Loucy (cell line): ENCODE results near the gene SLC22A8.

ENCODE experiments used
- H2AFZ ChIP-seq: fragments of 200-600 bp; sonication (generic); 2 replicates; pipeline ENCODE4 v1.6.0; 2016; ENCODE audit warnings: antibody characterized with exemption, mild to moderate bottlenecking, low read length, moderate library complexity
- H3F3A ChIP-seq: fragments of 200-600 bp; 2 replicates; pipeline ENCODE4 v1.6.0; 2016; ENCODE audit warnings: antibody characterized with exemption, low read depth, mild to moderate bottlenecking
- H3K27me3 ChIP-seq: fragments of 200-600 bp; sonication (generic); 2 replicates; pipeline ENCODE4 v1.6.1; 2014; ENCODE audit warnings: low read length, mild to moderate bottlenecking; ENCODE audit not compliant: insufficient read depth, poor library complexity, severe bottlenecking
- H3K36me3 ChIP-seq: fragments of 200-600 bp; sonication (generic); 2 replicates; pipeline ENCODE4 v1.6.1; 2016; ENCODE audit warnings: low read length; ENCODE audit not compliant: insufficient read depth
- H3K4me1 ChIP-seq: fragments of 200-600 bp; sonication (generic); 2 replicates; pipeline ENCODE4 v1.5.1; 2014; ENCODE audit warnings: low read length, mild to moderate bottlenecking; ENCODE audit not compliant: insufficient read depth, poor library complexity, severe bottlenecking
- H3K4me2 ChIP-seq: fragments of 200-600 bp; sonication (generic); 2 replicates; pipeline ENCODE4 v1.6.0; 2014; ENCODE audit warnings: antibody characterized with exemption, low read length, low read depth, mild to moderate bottlenecking; ENCODE audit not compliant: poor library complexity, severe bottlenecking
- H3K4me3 ChIP-seq: fragments of 200-600 bp; sonication (generic); 2 replicates; pipeline ENCODE4 v1.5.1; 2014; ENCODE audit warnings: low read length, mild to moderate bottlenecking, mixed read lengths; ENCODE audit not compliant: poor library complexity, severe bottlenecking
- H3K79me2 ChIP-seq: fragments of 200-600 bp; sonication (generic); 2 replicates; pipeline ENCODE4 v1.6.1; 2014; ENCODE audit warnings: low read length; ENCODE audit not compliant: insufficient read depth
- H3K9ac ChIP-seq: fragments of 200-600 bp; sonication (generic); 2 replicates; pipeline ENCODE4 v1.6.0; 2014; ENCODE audit warnings: mild to moderate bottlenecking, low read depth, low read length, moderate library complexity; ENCODE audit not compliant: poor library complexity, severe bottlenecking
- H3K9me2 ChIP-seq: fragments of 200-600 bp; sonication (generic); replicated peaks from 2 replicates; pipeline ENCODE4 v1.6.1; 2016; ENCODE audit warnings: low read depth, low read length, mixed read lengths
- H3K9me3 ChIP-seq: fragments of 200-600 bp; sonication (generic); 2 replicates; pipeline ENCODE4 v1.6.1; 2014; ENCODE audit warnings: mild to moderate bottlenecking, antibody characterized with exemption, low read length, low read depth; ENCODE audit not compliant: insufficient read depth
- H4K20me1 ChIP-seq: fragments of 200-600 bp; sonication (generic); 2 replicates; pipeline ENCODE4 v1.6.0; 2014; ENCODE audit warnings: antibody characterized with exemption, low read length, mild to moderate bottlenecking; ENCODE audit not compliant: insufficient read depth, poor library complexity, severe bottlenecking
- CTCF ChIP-seq: fragments of 200-600 bp; sonication (generic); conservative IDR thresholded peaks from 2 replicates; pipeline ENCODE4 v1.5.1; 2014; ENCODE audit warnings: mild to moderate bottlenecking, antibody characterized with exemption, low read length
- EZH2phosphoT487 ChIP-seq: fragments of 200-600 bp; IDR thresholded peaks from 2 replicates; pipeline ENCODE4 v1.6.1; 2018; ENCODE audit warnings: antibody characterized with exemption, mild to moderate bottlenecking, moderate library complexity, borderline replicate concordance

The SLC22A8 gene

GRCh38 chr11:62999649-63000048, 16.0 kb downstream of the SLC22A8 start:
- no peaks in the 10 kb centered on the region for H4K20me1 ChIP-seq
- no peaks in the 10 kb centered on the region for H3K4me1 ChIP-seq
- no peaks in the 10 kb centered on the region for H3K36me3 ChIP-seq
- H3K9me3 ChIP-seq, result no peaks in the 10 kb centered on the region
- no peaks in the 10 kb centered on the region for H3K9me2 ChIP-seq
- no peaks in the 10 kb centered on the region for H3F3A ChIP-seq
- no peak for TF ChIP-seq CTCF
- no peak for TF ChIP-seq EZH2phosphoT487
- no peaks in the 10 kb centered on the region for H3K27me3 ChIP-seq
- H2AFZ ChIP-seq, result no peak overlapping the region
- no peak overlapping the region for H3K9ac ChIP-seq
- H3K4me3 ChIP-seq, result no peak overlapping the region
- H3K4me2 ChIP-seq, result no peak overlapping the region
- H3K79me2 ChIP-seq, result no peaks in the 10 kb centered on the region

DNA sequence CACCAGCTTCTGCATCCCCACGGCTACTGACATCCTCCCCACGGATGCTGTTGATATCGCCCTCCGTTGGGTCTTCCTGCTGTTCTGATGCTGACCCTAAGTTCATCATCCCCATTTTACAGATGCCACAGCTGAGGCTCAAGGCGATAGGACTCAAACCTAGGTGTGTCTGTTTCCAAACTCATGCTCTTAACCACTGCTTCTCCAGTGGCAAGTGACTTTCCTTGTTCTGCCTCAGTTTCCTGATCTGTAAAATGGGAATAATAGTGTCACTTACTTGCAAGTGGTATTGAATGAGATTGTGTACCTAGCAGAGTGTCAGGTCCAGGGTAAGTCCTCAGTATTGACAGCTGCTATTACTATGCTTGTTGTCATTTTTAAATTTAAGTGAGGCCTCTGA, 16.5 kb downstream of the SLC22A8 start:
- Histone ChIP-seq H3K36me3 (no peaks in the 10 kb centered on the region), H3F3A (no peaks in the 10 kb centered on the region), H4K20me1 (no peaks in the 10 kb centered on the region), H3K9me2 (no peaks in the 10 kb centered on the region), H3K27me3 (no peaks in the 10 kb centered on the region), H3K79me2 (no peaks in the 10 kb centered on the region), H3K9me3 (no peaks in the 10 kb centered on the region), H3K4me3 (no peak overlapping the region), H2AFZ (no peak overlapping the region), H3K4me1 (no peaks in the 10 kb centered on the region), H3K9ac (no peak overlapping the region), H3K4me2 (no peak overlapping the region)
- TF ChIP-seq EZH2phosphoT487, result no peak
- no peak for TF ChIP-seq CTCF

DNA sequence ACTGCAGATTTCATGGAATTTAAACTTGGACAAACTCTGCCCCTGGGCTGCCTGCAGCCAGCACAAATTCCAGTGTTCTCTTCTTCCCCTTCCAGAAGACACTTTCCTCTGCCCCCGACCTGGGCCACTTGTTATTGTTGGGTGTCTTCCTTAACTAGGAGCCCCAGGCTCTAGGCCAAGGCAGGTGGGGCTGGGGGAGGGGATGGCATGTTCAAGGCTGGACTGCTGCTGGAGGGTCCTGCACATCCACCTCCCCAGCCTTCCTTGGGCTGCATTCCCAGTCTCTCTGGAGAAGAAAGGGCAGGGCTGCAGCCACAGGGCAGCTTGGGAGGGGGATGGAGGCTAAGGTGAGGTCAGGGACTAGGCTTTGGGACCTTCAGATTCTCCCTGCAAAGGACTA, 19.4 kb downstream of the SLC22A8 start:
- no peaks in the 10 kb centered on the region for H3K36me3 ChIP-seq
- H3K4me1 ChIP-seq, result no peaks in the 10 kb centered on the region
- no peak overlapping the region for H2AFZ ChIP-seq
- no peaks in the 10 kb centered on the region for H3K27me3 ChIP-seq
- no peaks in the 10 kb centered on the region for H4K20me1 ChIP-seq
- H3F3A ChIP-seq, result no peaks in the 10 kb centered on the region
- TF ChIP-seq EZH2phosphoT487, result no peak
- TF ChIP-seq CTCF, result no peak
- H3K9me2 ChIP-seq, result no peaks in the 10 kb centered on the region
- no peaks in the 10 kb centered on the region for H3K79me2 ChIP-seq
- no peak overlapping the region for H3K4me2 ChIP-seq
- H3K9ac ChIP-seq, result no peak overlapping the region
- no peak overlapping the region for H3K4me3 ChIP-seq
- H3K9me3 ChIP-seq, result no peaks in the 10 kb centered on the region
